Mucosa of descending colon (tissue), 3 donors: ENCODE data around the gene ARMH4. TPM values are rescaled to one million over a fixed set of nuclear protein-coding genes. Genes with fewer than 3 reads are reported as not detected.

ENCODE experiments used
- ATAC-seq: fragments of 200-7000 bp; cut with Tn5 transposase; one replicate; pipeline ENCODE4 v1.9.1; 2020; ENCODE audit warnings: mild to moderate bottlenecking, moderate library complexity
- DNase-seq, 3 donors: peaks; one replicate each; pipeline ENCODE4 v3.0.0-alpha.2; 2020
- H3K36me3 ChIP-seq: fragments of 200-600 bp; one replicate; pipeline ENCODE4 v1.8.0; 2021; ENCODE audit warnings: low read depth, mild to moderate bottlenecking
- H3K4me1 ChIP-seq: fragments of 200-600 bp; one replicate; pipeline ENCODE4 v1.8.0; 2021; ENCODE audit warnings: low read depth, mild to moderate bottlenecking
- H3K4me3 ChIP-seq: fragments of 200-600 bp; one replicate; pipeline ENCODE4 v1.8.0; 2021; ENCODE audit warnings: mild to moderate bottlenecking
- H3K9me3 ChIP-seq: fragments of 200-600 bp; one replicate; pipeline ENCODE4 v1.8.0; 2021; ENCODE audit warnings: mild to moderate bottlenecking
- CTCF ChIP-seq: fragments of 200-600 bp; IDR thresholded peaks from one replicate; pipeline ENCODE4 v1.8.0; 2022; ENCODE audit warnings: antibody characterized with exemption, mild to moderate bottlenecking
- intact Hi-C, 2 donors: fragments of 100-400 bp; cut with DNase I in 1 of 2; cut with micrococcal nuclease in 1 of 2; formaldehyde crosslinking; loops; one replicate each; pipeline versions ENCODE4 v1.11.0 to v1.11.1; 2022; cut with DNase I, micrococcal nuclease
- total RNA-seq, 3 donors: library from RNA; stranded (reverse); fragmentation: NEBNext Ultra II Directional in 2 of 3; extraction: Animal tissue kit (Norgen Biotek cat#: 25700) in 2 of 3; gene quantifications; one replicate each; pipeline versions ENCODE4 v1.2.1 to v1.2.4, GENCODE V29; 2021 to 2023
- donor health status: DM: no; HTN: no; CAD: no; lungs with moderate emphysema.
- donor health status: DM: no; HTN: no; CAD: no.
- donor health status: DM: no; HTN: yes; CAD: no.

The ARMH4 gene
- total RNA-seq, 3 donors from 2014 or later = 1.3 to 6.9 (median 3.5) TPM

GRCh38 chr14:58177125-58177524 is 25.1 kb upstream of the ARMH4 start:
- Histone ChIP-seq H3K4me3 (no peak overlapping the region), H3K4me1 (no peaks in the 10 kb centered on the region), H3K9me3 (no peaks in the 10 kb centered on the region), H3K36me3 (no peaks in the 10 kb centered on the region)
- TF ChIP-seq CTCF = no peak
- intact Hi-C loops = no loop called here
- DNase-seq = no peak
- no peak for ATAC-seq

- peak; percentile 98 for ATAC-seq
- TF ChIP-seq CTCF = no peak
These were observed 19.1 kb upstream of the ARMH4 start for GRCh38 chr14:58171090-58171489.

GRCh38 chr14:58167891-58168290 is 15.9 kb upstream of the ARMH4 start:
- intact Hi-C loops = loop anchor here (5.0 to 10.0 kb wide), 2 partner anchors 61 to 63 kb away; no protein-coding TSS in a partner anchor
- DNase-seq (no peak), ATAC-seq (no peak)
- H3K36me3 ChIP-seq = no peaks in the 10 kb centered on the region
- H3K4me1 ChIP-seq = peaks cover 2% of the 10 kb centered on the region
- H3K9me3 ChIP-seq = no peaks in the 10 kb centered on the region
- no peak overlapping the region for H3K4me3 ChIP-seq
- no peak for TF ChIP-seq CTCF

More at GRCh38 chr14:58171090-58171489, 19.1 kb upstream of the ARMH4 start:
- peak; percentile 75 to 78 (median 78) for DNase-seq
- H3K4me1 ChIP-seq = peaks cover 2% of the 10 kb centered on the region
- no peaks in the 10 kb centered on the region for H3K36me3 ChIP-seq
- H3K4me3 ChIP-seq = no peak overlapping the region
- intact Hi-C loops = no loop called here
- no peaks in the 10 kb centered on the region for H3K9me3 ChIP-seq

GRCh38 chr14:58167057-58167456 is 15.0 kb upstream of the ARMH4 start:
- DNase-seq (no peak), ATAC-seq (no peak)
- no peaks in the 10 kb centered on the region for H3K9me3 ChIP-seq
- intact Hi-C loops = loop anchor here (5.0 to 10.0 kb wide), 2 partner anchors 60 to 62 kb away; no protein-coding TSS in a partner anchor
- H3K4me3 ChIP-seq = no peak overlapping the region
- H3K36me3 ChIP-seq = no peaks in the 10 kb centered on the region
- TF ChIP-seq CTCF = no peak
- H3K4me1 ChIP-seq = peaks cover 2% of the 10 kb centered on the region

GRCh38 chr14:58166005-58166983 is 14.3 kb upstream of the ARMH4 start:
- intact Hi-C loops = loop anchor here (5.0 to 10.0 kb wide), 2 partner anchors 59 to 61 kb away; no protein-coding TSS in a partner anchor
- Histone ChIP-seq H3K9me3 (no peaks in the 10 kb centered on the region), H3K4me3 (no peak overlapping the region), H3K36me3 (no peaks in the 10 kb centered on the region), H3K4me1 (peaks cover 2% of the 10 kb centered on the region)
- TF ChIP-seq CTCF = peak; percentile 79
- ATAC-seq = peak; percentile 85
- peak; percentile 71 to 94 (median 85) for DNase-seq
